ENCODE measurements around the gene MAN2B1.

MAN2B1 gene

GRCh38 chr19:12606796-12607195 is 59.7 kb downstream of the MAN2B1 start:
- Histone ChIP-seq H3K27me3 (ENCODE audit: insufficient read depth, low read length, poor library complexity) (no peaks in the 10 kb centered on the region), H3K36me3 (ENCODE audit: control insufficient read depth, insufficient read depth, low read length) (no peaks in the 10 kb centered on the region), H3K79me1 (ENCODE audit: low read length) (peaks cover 5% of the 10 kb centered on the region), H3K4me1 (ENCODE audit: control insufficient read depth, low read depth, low read length) (no peaks in the 10 kb centered on the region), H3K27ac (ENCODE audit: low read depth, low read length) (no peak overlapping the region), H2BK15ac (replicated peaks; ENCODE audit: low read depth) (no peak overlapping the region), H4K5ac (ENCODE audit: low read length) (no peak overlapping the region), H3K4me2 (ENCODE audit: low read length) (no peak overlapping the region), H2AK5ac (ENCODE audit: low read length) (no peak overlapping the region), H3K4ac (ENCODE audit: low read depth, low read length) (no peak overlapping the region), H3K18ac (ENCODE audit: low read length) (no peak overlapping the region), H4K8ac (ENCODE audit: low read depth, low read length) (no peak overlapping the region), H3K23ac (ENCODE audit: low read length) (no peak overlapping the region), H3K56ac (ENCODE audit: low read length) (no peak overlapping the region), H2BK120ac (ENCODE audit: low read depth, low read length) (no peak overlapping the region), H2BK5ac (ENCODE audit: low read length) (no peak overlapping the region), H3K4me3 (ENCODE audit: low read length) (no peak overlapping the region), H3K9ac (ENCODE audit: low read length) (no peak overlapping the region), H3K79me2 (ENCODE audit: control insufficient read depth, insufficient read depth, low read length) (peaks cover 9% of the 10 kb centered on the region)
- no CpG with 5 or more reads among the region's 1 CpG for WGBS (ENCODE audit: extremely low coverage, insufficient coverage, low lambda C conversion rate)
- no peak for DNase-seq

GRCh38 chr19:12603714-12604113 is 62.8 kb downstream of the MAN2B1 start:
- H3K4me2 ChIP-seq (ENCODE audit: low read length) = no peak overlapping the region

DNA sequence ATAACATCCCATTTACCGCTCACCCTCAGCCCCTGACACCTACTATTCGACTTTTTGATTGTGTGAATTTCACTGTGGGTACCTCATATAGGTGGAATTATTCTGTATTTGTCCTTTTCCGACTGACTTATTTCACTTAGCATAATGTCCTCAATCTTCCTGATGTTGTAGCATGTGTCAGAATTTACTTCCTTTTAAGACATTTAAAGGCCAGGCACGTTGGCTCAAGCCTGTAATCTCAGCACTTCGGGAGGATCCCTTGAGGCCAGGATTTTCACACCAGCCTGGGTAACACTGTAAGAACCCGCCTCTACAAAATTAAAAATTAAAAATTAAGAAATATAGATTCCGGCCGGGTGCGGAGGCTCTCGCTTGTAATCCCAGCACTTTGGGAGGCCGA is 68.9 kb downstream of the MAN2B1 start:
- WGBS (ENCODE audit: extremely low coverage, insufficient coverage, low lambda C conversion rate) = no CpG with 5 or more reads among the region's 11 CpGs
- Histone ChIP-seq H4K8ac (ENCODE audit: low read depth, low read length) (no peak overlapping the region), H3K4me3 (ENCODE audit: low read length) (no peak overlapping the region), H2BK120ac (ENCODE audit: low read depth, low read length) (no peak overlapping the region), H3K27ac (ENCODE audit: low read depth, low read length) (no peak overlapping the region), H3K18ac (ENCODE audit: low read length) (no peak overlapping the region), H2BK15ac (replicated peaks; ENCODE audit: low read depth) (no peak overlapping the region), H3K79me1 (ENCODE audit: low read length) (no peaks in the 10 kb centered on the region), H2BK5ac (ENCODE audit: low read length) (no peak overlapping the region), H3K23ac (ENCODE audit: low read length) (no peak overlapping the region), H3K27me3 (ENCODE audit: insufficient read depth, low read length, poor library complexity) (no peaks in the 10 kb centered on the region), H2AK5ac (ENCODE audit: low read length) (no peak overlapping the region), H3K4ac (ENCODE audit: low read depth, low read length) (no peak overlapping the region), H3K9ac (ENCODE audit: low read length) (no peak overlapping the region), H4K5ac (ENCODE audit: low read length) (no peak overlapping the region), H3K79me2 (ENCODE audit: control insufficient read depth, insufficient read depth, low read length) (no peaks in the 10 kb centered on the region), H3K56ac (ENCODE audit: low read length) (no peak overlapping the region), H3K4me1 (ENCODE audit: control insufficient read depth, low read depth, low read length) (no peaks in the 10 kb centered on the region), H3K4me2 (ENCODE audit: low read length) (no peak overlapping the region), H3K36me3 (ENCODE audit: control insufficient read depth, insufficient read depth, low read length) (no peaks in the 10 kb centered on the region)
- no peak for DNase-seq

More at GRCh38 chr19:12603714-12604113, 62.8 kb downstream of the MAN2B1 start:
- no peak overlapping the region for H2BK5ac ChIP-seq (ENCODE audit: low read length)
- H3K4ac ChIP-seq (ENCODE audit: low read depth, low read length) = no peak overlapping the region
- H3K27me3 ChIP-seq (ENCODE audit: insufficient read depth, low read length, poor library complexity) = no peaks in the 10 kb centered on the region
- no peaks in the 10 kb centered on the region for H3K36me3 ChIP-seq (ENCODE audit: control insufficient read depth, insufficient read depth, low read length)
- no peaks in the 10 kb centered on the region for H3K4me1 ChIP-seq (ENCODE audit: control insufficient read depth, low read depth, low read length)
- H3K79me2 ChIP-seq (ENCODE audit: control insufficient read depth, insufficient read depth, low read length) = no peaks in the 10 kb centered on the region
- H3K56ac ChIP-seq (ENCODE audit: low read length) = no peak overlapping the region
- no peak overlapping the region for H3K23ac ChIP-seq (ENCODE audit: low read length)
- DNase-seq = no peak
- no peak overlapping the region for H4K8ac ChIP-seq (ENCODE audit: low read depth, low read length)
- H2BK120ac ChIP-seq (ENCODE audit: low read depth, low read length) = no peak overlapping the region
- H2BK15ac ChIP-seq (replicated peaks; ENCODE audit: low read depth) = no peak overlapping the region
- H3K79me1 ChIP-seq (ENCODE audit: low read length) = no peaks in the 10 kb centered on the region
- H4K5ac ChIP-seq (ENCODE audit: low read length) = no peak overlapping the region
- no peak overlapping the region for H2AK5ac ChIP-seq (ENCODE audit: low read length)
- no peak overlapping the region for H3K9ac ChIP-seq (ENCODE audit: low read length)
- no peak overlapping the region for H3K18ac ChIP-seq (ENCODE audit: low read length)
- no CpG with 5 or more reads among the region's 1 CpG for WGBS (ENCODE audit: extremely low coverage, insufficient coverage, low lambda C conversion rate)
- H3K4me3 ChIP-seq (ENCODE audit: low read length) = no peak overlapping the region
- H3K27ac ChIP-seq (ENCODE audit: low read depth, low read length) = no peak overlapping the region

DNA sequence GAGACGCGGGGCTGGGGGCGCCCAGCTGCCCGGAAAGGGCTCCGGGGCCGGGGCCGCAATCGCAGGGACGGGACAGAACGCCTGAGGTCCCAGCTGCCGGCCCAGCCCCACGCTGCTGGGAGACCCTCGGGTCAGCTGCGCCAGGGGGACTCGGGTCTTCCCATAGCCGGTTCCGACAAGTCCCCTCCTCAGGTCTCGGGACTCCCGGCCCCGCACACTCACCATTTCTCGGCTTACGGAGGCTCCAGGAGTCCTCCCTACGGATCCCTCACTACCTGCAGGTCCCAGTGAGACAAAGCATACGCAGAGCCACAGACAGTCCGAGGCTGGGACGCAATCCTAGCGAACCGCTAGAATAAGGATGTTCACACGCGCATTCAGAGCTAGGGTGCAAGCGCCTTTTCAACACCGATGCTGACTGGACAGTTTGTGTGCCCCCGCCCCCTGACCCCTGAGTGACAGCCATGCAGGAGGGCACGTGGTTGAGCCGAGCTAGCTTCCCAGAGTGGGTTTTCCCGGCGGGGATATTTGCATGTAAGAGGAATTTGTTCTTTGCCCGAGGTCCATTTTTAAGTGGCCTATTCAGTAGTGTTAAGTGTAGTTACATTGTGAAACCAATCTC is 69.5 kb downstream of the MAN2B1 start:
- H3K79me1 ChIP-seq (ENCODE audit: low read length) = no peaks in the 10 kb centered on the region
- no peak overlapping the region for H2BK15ac ChIP-seq (replicated peaks; ENCODE audit: low read depth)
- H2BK120ac ChIP-seq (ENCODE audit: low read depth, low read length) = no peak overlapping the region
- no peaks in the 10 kb centered on the region for H3K4me1 ChIP-seq (ENCODE audit: control insufficient read depth, low read depth, low read length)
- no peak overlapping the region for H3K4me2 ChIP-seq (ENCODE audit: low read length)
- no peak overlapping the region for H3K9ac ChIP-seq (ENCODE audit: low read length)
- no peak overlapping the region for H3K27ac ChIP-seq (ENCODE audit: low read depth, low read length)
- H4K5ac ChIP-seq (ENCODE audit: low read length) = no peak overlapping the region
- no peak overlapping the region for H3K23ac ChIP-seq (ENCODE audit: low read length)
- no peak overlapping the region for H2BK5ac ChIP-seq (ENCODE audit: low read length)
- no peaks in the 10 kb centered on the region for H3K36me3 ChIP-seq (ENCODE audit: control insufficient read depth, insufficient read depth, low read length)
- no peak overlapping the region for H3K4me3 ChIP-seq (ENCODE audit: low read length)
- no peak overlapping the region for H3K4ac ChIP-seq (ENCODE audit: low read depth, low read length)
- no peaks in the 10 kb centered on the region for H3K27me3 ChIP-seq (ENCODE audit: insufficient read depth, low read length, poor library complexity)
- H3K79me2 ChIP-seq (ENCODE audit: control insufficient read depth, insufficient read depth, low read length) = no peaks in the 10 kb centered on the region
- WGBS (ENCODE audit: extremely low coverage, insufficient coverage, low lambda C conversion rate) = no CpG with 5 or more reads among the region's 38 CpGs
- H4K8ac ChIP-seq (ENCODE audit: low read depth, low read length) = no peak overlapping the region
- no peak overlapping the region for H3K18ac ChIP-seq (ENCODE audit: low read length)
- H3K56ac ChIP-seq (ENCODE audit: low read length) = no peak overlapping the region
- DNase-seq = no peak
- H2AK5ac ChIP-seq (ENCODE audit: low read length) = no peak overlapping the region

Small RNA genes within 50 kb of the gene (small RNA-seq; reads per million reads assigned to genes)
- 18.6 reads per million, percentile 91 among the genes with 10 or more reads in this experiment for gene SNORD41 (ENCODE audit: insufficient read depth)

Measured in mesendoderm (in vitro differentiated cells).